GM13976 (cell line): ENCODE data around the gene KDM4B.

ENCODE experiments used
- DNase-seq: peaks from one replicate; pipeline ENCODE4 v3.0.0; 2012; ENCODE audit warnings: low spot score
- CTCF ChIP-seq: IDR thresholded peaks from 2 replicates; pipeline ENCODE4 v1.5.1; 2012; ENCODE audit warnings: borderline replicate concordance, mild to moderate bottlenecking; ENCODE audit not compliant: insufficient read depth; ENCODE audit errors: extremely low read depth, missing control alignments, control extremely low read depth
- in situ Hi-C: fragments of 300-500 bp; cut with MboI; formaldehyde crosslinking; loops from one replicate; pipeline ENCODE4 v1.12.0; 2022; ENCODE audit warnings: low sequenced_read_pairs, mixed read lengths, inconsistent platforms; ENCODE audit not compliant: unreplicated experiment

The KDM4B gene

GRCh38 chr19:5149932-5150901, 181.3 kb downstream of the KDM4B start:
- no peak for TF ChIP-seq CTCF
- in situ Hi-C loops: no loop called here
- DNase-seq: no peak

- no peak for TF ChIP-seq CTCF
- in situ Hi-C loops: no loop called here
- no peak for DNase-seq
These were observed 182.2 kb downstream of the KDM4B start for GRCh38 chr19:5150902-5151741.

GRCh38 chr19:5152013-5152763, 183.3 kb downstream of the KDM4B start:
- in situ Hi-C loops: no loop called here
- no peak for TF ChIP-seq CTCF
- no peak for DNase-seq

GRCh38 chr19:5152767-5153532, 184.0 kb downstream of the KDM4B start:
- no peak for TF ChIP-seq CTCF
- in situ Hi-C loops: no loop called here
- DNase-seq: no peak

GRCh38 chr19:5153601-5154128, 184.8 kb downstream of the KDM4B start:
- no peak for TF ChIP-seq CTCF
- in situ Hi-C loops: no loop called here
- DNase-seq: no peak
